ENCODE measurements around the gene TMEM114. TPM values are rescaled to one million over a fixed set of nuclear protein-coding genes. Genes with fewer than 3 reads are reported as not detected.

Gene TMEM114
- total RNA-seq, 2 donors from 2014 or later: not detected

- Histone ChIP-seq H3K9me3 (no peaks in the 10 kb centered on the region), H3K27ac (no peak overlapping the region), H3K4me1 (peaks cover 0 to 17% of the 10 kb centered on the region in 2 donors), H3K36me3 (no peaks in the 10 kb centered on the region), H3K27me3 (peaks cover 5 to 19% of the 10 kb centered on the region in 2 donors), H3K4me3 (no peak overlapping the region)
- no peak for DNase-seq (ENCODE audit: low spot score)
- no peak for TF ChIP-seq CTCF (IDR thresholded peaks at IDR 0.05)
These were observed 3.2 kb downstream of the TMEM114 start for GRCh38 chr16:8587065-8587464.

- H3K36me3 ChIP-seq: no peaks in the 10 kb centered on the region
- no peak for TF ChIP-seq CTCF (IDR thresholded peaks at IDR 0.05)
- H3K9me3 ChIP-seq: no peaks in the 10 kb centered on the region
- no peak for DNase-seq (ENCODE audit: low spot score)
- no peak overlapping the region for H3K4me3 ChIP-seq
- peaks cover 4 to 17% of the 10 kb centered on the region in 2 donors for H3K27me3 ChIP-seq
- H3K4me1 ChIP-seq: peaks cover 0 to 17% of the 10 kb centered on the region in 2 donors
- H3K27ac ChIP-seq: no peak overlapping the region
These were observed 4.5 kb downstream of the TMEM114 start for GRCh38 chr16:8585857-8586256.

- Histone ChIP-seq H3K27me3 (peaks cover 0 to 9% of the 10 kb centered on the region in 2 donors), H3K4me1 (peaks cover 0 to 12% of the 10 kb centered on the region in 2 donors), H3K9me3 (no peaks in the 10 kb centered on the region), H3K36me3 (no peaks in the 10 kb centered on the region), H3K4me3 (no peak overlapping the region), H3K27ac (no peak overlapping the region)
- TF ChIP-seq CTCF (IDR thresholded peaks at IDR 0.05): no peak
- DNase-seq (ENCODE audit: low spot score): no peak
These were observed 5.3 kb downstream of the TMEM114 start for GRCh38 chr16:8585041-8585440.

GRCh38 chr16:8583732-8584131 lies 6.6 kb downstream of the TMEM114 start:
- DNase-seq (ENCODE audit: low spot score): no peak
- Histone ChIP-seq H3K9me3 (no peaks in the 10 kb centered on the region), H3K27ac (no peak overlapping the region), H3K4me3 (no peak overlapping the region), H3K4me1 (no peaks in the 10 kb centered on the region), H3K36me3 (no peaks in the 10 kb centered on the region), H3K27me3 (no peaks in the 10 kb centered on the region)
- no peak for TF ChIP-seq CTCF (IDR thresholded peaks at IDR 0.05)

GRCh38 chr16:8583199-8583598 lies 7.1 kb downstream of the TMEM114 start:
- Histone ChIP-seq H3K9me3 (no peaks in the 10 kb centered on the region), H3K27ac (no peak overlapping the region), H3K27me3 (no peaks in the 10 kb centered on the region), H3K4me3 (no peak overlapping the region), H3K36me3 (no peaks in the 10 kb centered on the region), H3K4me1 (no peaks in the 10 kb centered on the region)
- DNase-seq (ENCODE audit: low spot score): no peak
- no peak for TF ChIP-seq CTCF (IDR thresholded peaks at IDR 0.05)

GRCh38 chr16:8581831-8582580 lies 8.3 kb downstream of the TMEM114 start:
- Histone ChIP-seq H3K4me3 (no peak overlapping the region), H3K4me1 (no peaks in the 10 kb centered on the region), H3K36me3 (no peaks in the 10 kb centered on the region), H3K27me3 (no peaks in the 10 kb centered on the region), H3K27ac (no peak overlapping the region), H3K9me3 (no peaks in the 10 kb centered on the region)
- DNase-seq (ENCODE audit: low spot score): no peak
- no peak for TF ChIP-seq CTCF (IDR thresholded peaks at IDR 0.05)
